IPS-11a (cell line): Measurements from ENCODE around the gene PRSS38.
"Not testable (repeated sequence)": the region's sequence is repeated elsewhere in the genome, so short reads cannot be mapped to it uniquely, and the experiment has no call there.

ENCODE experiments used
- H3K4me3 ChIP-seq: one replicate; pipeline ENCODE4 v1.5.1; 2013; ENCODE audit warnings: low read depth, low read length, control low read depth

PRSS38 gene

GRCh38 chr1:227838181-227838580 is 22.7 kb downstream of the PRSS38 start:
- no peak overlapping the region for H3K4me3 ChIP-seq

DNA sequence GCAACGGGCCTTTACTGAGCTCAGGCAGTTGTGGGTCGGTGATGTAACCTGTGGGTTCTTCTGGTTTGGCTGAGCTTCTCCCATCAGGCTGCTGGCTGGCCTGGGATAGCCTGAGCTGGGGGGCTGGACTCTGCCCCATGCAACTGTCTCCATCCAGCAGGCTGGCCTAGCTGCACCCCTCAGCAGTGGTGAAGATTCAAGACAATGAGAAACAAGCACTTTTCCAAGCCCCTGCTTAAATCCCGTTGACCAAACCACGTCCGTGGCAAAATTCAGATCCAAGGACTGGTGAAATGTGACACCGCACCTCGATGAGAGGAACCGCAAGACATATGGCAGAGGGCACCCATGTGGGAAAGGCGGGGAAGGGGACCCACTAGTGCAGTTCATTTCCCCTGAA is 25.6 kb downstream of the PRSS38 start:
- no peak overlapping the region for H3K4me3 ChIP-seq

DNA sequence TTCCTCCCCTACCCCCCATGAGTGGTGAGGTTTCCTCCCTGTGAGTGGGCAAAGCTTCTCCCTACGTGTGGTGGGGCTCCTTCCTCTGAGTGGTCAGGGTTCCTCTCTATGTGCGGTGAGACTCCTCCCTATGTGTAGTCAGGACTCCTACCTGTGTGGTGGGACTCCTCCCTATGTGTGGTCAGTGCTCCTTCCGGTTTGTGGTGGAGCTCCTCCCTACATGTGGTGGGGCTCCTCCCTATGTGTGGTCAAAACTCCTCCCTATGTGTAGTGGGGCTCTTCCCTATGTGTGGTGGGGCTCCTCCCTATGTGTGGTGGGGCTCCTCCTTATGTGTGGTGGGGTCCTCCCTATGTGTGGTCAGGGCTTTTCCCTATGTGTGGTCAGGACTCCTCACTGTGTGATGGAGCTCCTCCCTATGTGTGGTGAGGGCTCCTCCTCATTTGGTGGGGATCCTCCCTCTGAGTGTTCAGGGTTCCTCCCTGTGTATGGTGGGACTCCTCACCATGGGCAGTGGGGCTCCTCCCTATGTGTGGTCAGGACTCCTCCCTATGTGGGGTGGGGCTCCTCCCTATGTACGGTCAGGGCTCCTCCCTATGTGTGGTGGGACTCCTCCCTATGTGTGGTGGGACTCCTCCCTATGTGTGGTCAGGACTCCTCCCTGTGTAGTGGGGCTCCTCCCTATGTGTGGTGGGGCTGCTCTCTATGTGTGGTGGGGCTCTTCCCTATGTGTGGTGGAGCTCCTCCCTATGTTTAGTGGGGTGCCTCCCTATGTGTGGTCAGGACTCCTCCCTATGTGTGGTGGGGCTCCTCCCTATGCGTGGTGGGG is 29.1 kb downstream of the PRSS38 start:
- no peak overlapping the region for H3K4me3 ChIP-seq

DNA sequence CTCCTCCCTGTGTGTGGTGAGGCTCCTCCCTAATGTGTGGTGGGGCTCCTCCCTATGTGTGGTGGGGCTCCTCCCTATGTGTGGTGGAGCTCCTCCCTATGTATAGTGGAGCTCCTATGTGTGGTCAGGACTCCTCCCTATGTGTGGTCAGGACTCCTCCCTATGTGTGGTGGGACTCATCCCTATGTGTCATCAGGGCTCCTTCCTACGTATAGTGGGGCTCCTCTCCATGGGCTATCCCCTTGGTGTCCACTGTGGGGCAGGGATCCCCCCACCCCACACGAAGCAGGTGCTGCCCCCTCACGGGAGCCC is 29.6 kb downstream of the PRSS38 start:
- no peak overlapping the region for H3K4me3 ChIP-seq

DNA sequence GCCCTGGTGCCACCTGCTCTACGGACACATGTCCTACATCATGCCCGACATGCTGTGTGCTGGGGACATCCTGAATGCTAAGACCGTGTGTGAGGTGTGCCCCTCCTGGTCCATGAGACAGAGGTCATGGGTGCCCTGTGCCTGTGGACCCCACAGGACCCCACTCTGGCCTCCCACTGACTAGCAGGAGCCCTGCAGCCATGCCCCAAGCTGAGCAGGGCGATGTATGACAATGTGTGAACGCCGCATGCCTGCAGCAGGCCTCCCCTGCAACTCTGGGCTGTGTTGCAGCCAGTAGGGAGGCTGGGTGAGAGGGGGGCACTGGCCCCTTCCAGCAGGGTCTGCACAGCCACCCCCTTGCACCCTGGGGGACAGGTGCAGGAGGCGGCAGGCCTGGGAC is 30.0 kb downstream of the PRSS38 start:
- no peak overlapping the region for H3K4me3 ChIP-seq

DNA sequence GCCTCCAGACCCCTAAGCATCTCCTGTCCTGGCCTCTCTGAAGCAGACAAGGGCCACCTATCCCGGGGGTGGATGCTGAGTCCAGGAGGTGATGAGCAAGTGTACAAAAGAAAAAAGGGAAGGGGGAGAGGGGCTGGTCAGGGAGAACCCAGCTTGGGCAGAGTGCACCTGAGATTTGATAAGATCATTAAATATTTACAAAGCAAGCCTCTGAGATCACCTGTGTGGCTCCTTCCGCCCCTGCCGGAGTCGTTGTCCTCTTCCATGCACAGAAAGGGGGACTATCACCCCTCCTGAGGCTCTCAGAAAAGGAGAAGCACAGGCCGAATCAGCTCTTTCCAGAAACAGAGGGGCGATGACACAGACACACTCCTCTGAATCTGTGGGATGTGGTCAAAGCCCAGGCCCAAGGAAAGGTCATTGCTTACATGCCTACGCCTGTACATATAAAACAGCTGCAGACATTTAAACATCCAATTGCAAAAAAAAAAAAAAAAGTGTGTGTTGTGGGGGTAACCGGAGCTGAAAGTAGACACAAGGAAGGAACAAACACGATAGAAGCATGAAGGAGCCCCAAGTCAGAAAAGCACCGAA is 30.9 kb downstream of the PRSS38 start:
- H3K4me3 ChIP-seq = no peak overlapping the region

DNA sequence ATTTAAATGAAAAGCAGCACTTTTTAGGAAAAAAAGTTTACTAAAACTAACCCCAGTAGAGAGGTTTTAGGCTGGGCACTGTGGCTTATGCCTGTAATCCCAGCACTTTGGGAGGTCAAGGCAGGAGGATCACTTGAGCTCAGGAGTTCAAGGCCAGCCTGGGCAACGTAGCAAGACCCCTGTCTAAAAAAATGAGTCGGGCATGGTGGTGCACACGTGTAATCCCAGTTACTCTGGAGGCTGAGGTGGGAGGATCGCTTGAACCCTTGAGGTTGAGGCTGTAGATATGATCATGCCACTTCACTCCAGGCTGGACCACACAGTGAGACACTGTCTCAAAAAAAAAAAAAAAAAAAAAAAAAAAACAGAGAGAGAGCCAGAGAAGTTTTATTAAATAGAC is 31.6 kb downstream of the PRSS38 start:
- not testable (repeated sequence) for H3K4me3 ChIP-seq

- no peak overlapping the region for H3K4me3 ChIP-seq
Measured at GRCh38 chr1:227848430-227848932, 33.0 kb downstream of the PRSS38 start.

DNA sequence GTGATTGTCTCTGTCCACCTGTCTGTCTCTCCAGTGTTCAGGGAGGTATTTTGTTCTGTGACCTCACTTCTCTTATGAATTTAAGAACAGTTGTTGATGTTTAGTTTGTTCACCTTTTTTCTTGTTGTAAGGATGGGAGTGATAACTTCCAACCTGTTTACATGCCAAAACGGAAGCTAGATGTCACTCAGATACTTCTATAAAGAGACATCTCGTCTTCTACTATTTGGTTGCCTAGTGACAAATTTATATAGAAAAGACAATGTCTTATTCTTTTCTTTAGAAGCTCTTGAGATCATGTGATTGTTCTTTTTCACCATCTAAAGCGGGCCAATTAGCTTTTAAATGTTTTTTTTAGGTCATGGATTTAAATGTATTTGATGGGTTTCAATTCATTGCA is 33.8 kb downstream of the PRSS38 start:
- no peak overlapping the region for H3K4me3 ChIP-seq

DNA sequence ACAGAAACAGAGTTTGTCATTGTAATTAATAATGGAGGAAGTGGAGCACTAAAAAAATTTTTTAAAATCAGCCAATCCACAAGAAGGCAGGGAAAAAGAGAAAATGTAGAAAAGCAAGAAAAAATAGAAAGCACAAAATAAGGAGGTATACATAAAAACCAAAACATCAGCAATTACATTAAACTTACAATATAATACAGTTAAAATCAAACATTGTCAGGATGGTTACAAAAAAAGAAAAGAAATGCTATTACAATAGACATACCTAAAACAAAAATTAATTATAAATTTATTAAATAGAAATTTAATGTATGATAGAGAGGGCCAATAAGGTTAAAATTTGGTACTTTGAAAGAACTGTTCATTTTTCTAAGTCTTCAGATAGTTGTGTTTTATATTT is 38.7 kb downstream of the PRSS38 start:
- no peak overlapping the region for H3K4me3 ChIP-seq

- H3K4me3 ChIP-seq = no peak overlapping the region
Measured at GRCh38 chr1:227855687-227856086, 40.2 kb downstream of the PRSS38 start.

- no peak overlapping the region for H3K4me3 ChIP-seq
Measured at GRCh38 chr1:227856147-227856858, 40.8 kb downstream of the PRSS38 start.

DNA sequence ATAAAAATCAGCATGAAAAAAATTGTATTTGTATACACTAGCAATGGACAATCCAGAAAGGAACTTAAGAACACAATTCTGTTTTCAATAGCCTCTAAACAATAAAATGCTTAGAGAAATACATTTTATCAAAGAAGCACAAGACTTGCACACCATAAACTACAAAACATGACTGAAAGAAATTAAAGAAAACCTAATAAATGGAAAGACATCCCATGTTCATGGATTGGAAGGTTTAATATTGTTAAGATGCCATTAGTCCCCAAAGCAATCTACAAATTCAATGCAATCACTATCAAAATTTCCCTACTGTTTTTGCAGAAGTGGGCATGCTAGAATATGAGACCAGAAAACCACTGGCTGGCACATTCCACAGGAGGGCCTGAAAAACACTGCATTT is 49.4 kb downstream of the PRSS38 start:
- H3K4me3 ChIP-seq = no peak overlapping the region

DNA sequence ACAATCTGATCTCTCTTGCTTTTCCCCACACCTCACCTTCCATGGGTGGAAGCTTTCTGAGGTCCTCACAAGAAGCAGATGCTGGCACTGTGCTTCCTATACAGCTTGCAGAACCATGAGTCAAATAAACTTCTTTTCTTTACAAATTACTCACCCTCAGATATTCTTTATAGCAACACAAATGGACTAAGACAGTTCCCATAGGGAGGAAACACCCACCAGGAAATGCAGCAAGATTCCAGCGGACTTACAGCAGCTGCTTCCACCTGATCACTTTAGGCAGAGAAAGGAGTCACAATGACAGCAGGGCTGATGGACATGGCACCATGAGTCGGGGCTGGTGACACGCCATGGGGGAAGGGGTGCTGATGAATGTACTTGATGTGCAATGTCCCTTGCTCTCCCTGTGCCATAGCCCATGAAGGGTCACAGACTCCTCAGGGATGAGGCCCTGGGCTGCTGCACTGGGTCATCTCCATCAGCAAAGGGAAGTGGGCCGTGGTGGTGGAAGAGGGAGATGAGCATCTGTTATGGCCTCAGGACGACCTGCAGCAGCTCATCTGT is 53.9 kb downstream of the PRSS38 start:
- no peak overlapping the region for H3K4me3 ChIP-seq

GRCh38 chr1:227869851-227870305 is 54.4 kb downstream of the PRSS38 start:
- no peak overlapping the region for H3K4me3 ChIP-seq

GRCh38 chr1:227870366-227870765 is 54.9 kb downstream of the PRSS38 start:
- no peak overlapping the region for H3K4me3 ChIP-seq

DNA sequence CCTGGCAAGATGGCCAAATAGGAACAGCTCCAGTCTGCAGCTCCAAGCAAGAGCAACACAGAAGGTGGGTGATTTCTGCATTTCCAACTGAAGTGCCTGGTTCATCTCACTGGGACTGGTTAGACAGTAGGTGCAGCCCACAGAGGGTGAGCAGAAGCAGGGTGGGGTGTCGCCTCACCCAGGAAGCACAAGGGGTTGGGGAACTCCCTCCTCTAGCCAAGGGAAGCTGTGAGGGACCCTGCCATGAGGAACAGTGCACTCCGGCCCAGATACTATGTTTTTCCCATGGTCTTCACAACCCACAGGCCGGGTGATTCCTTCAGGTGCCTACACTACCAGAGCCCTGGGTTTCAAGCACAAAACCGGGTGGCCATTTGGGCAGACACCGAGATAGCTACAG is 56.4 kb downstream of the PRSS38 start:
- not testable (repeated sequence) for H3K4me3 ChIP-seq

DNA sequence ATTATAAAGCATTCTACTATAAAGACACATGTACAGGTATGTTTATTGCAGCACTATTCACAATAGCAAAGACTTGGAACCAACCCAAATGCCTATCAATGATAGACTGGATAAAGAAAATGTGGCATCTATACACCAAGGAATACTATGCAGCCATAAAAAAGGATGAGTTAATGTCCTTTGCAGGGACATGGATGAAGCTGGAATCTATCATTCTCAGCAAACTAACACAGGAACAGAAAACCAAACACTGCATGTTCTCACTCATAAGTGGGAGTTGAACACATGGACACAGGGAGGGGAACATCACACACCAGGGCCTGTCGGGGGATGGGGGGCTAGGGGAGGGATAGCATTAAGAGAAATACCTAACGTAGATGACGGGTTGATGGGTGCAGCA is 62.3 kb downstream of the PRSS38 start:
- H3K4me3 ChIP-seq = not testable (repeated sequence)

DNA sequence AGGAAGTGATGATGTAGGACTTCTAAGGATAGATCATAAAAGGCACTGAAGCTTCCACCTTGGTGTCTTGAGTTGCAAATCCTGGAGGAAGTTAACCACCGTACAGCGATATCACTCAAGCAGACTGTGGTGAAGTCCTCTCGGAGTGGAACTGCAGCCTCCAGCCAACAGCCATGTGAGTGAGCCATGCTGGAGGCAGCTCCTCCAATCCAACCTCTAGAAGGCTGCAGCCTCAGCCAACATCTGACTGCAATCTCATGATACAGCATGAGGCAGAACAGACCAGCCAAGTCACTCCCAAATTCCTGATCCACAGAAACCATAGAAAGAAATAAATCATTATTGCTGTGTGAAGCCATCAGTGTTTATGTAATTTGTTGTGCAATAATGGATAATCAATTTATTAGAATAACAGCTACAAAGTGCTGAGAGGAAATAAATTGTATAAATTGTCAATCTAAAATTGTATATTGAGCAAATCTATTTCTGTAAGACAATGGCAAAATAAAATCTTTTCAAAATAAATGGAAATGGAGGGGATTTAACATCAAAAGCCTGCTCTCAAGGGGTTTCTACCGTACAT is 65.0 kb downstream of the PRSS38 start:
- H3K4me3 ChIP-seq = no peak overlapping the region

- H3K4me3 ChIP-seq = no peak overlapping the region
Measured at GRCh38 chr1:227883073-227883520, 67.6 kb downstream of the PRSS38 start.

DNA sequence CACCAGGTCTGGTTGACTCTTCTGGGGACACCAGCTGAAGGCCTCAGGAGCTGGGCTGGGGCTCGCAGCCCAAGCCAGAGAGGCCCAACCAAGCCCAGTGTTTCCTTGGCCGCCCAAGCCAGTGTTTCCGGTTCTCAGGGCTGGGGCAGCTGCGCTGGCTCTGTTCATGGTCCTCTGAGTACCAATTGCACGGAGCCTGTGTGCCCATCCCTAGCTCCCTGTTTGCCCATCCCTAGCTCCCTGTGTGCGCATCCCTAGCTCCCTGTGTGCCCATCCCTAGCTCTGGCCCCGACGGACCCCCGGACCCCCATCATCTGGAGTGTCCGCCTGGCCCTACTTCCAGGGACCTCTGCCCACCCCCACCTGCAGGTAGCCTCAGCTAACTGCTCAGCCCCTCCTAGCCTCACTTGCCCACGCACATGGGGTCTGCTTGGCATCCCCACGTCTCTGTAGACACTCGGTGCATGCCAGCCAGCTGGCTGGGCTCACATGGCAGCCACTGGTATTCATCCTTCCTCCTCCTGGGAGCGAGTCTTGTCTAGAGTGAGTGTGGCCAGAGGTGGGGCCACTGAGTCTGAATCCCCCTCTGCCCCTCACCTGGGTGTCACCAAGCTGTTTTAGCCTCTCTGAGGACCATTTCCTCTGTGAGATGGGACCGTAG is 68.3 kb downstream of the PRSS38 start:
- H3K4me3 ChIP-seq = no peak overlapping the region
